Nephron (organoid): Measurements from ENCODE around the gene RDH11.

Experiments
- H3K27ac Mint-ChIP-seq, 3 experiments: 2 replicates each; pipeline ENCODE4 v1.8.0; 2020; ENCODE audit warnings: mixed read lengths in 3 of 3, mild to moderate bottlenecking in 2 of 3, moderate library complexity in 1 of 3
- H3K27me3 Mint-ChIP-seq: 2 replicates; pipeline ENCODE4 v1.8.0; 2021; ENCODE audit warnings: low read depth, mild to moderate bottlenecking, moderate library complexity, mixed read lengths
- H3K36me3 Mint-ChIP-seq: 2 replicates; pipeline ENCODE4 v1.8.0; 2020; ENCODE audit warnings: low read depth, mixed read lengths
- H3K4me1 Mint-ChIP-seq: 2 replicates; pipeline ENCODE4 v1.8.0; 2020; ENCODE audit warnings: mixed read lengths
- H3K4me3 Mint-ChIP-seq, 3 experiments: 2 replicates each; pipeline ENCODE4 v1.8.0; 2020; ENCODE audit warnings: mild to moderate bottlenecking in 3 of 3, mixed read lengths in 3 of 3, moderate library complexity in 2 of 3
- H3K9me3 Mint-ChIP-seq: 2 replicates; pipeline ENCODE4 v1.8.0; 2020; ENCODE audit warnings: mixed read lengths
- TF ChIP-seq, protein P1 (sequence below), 3 experiments: fragments of 200-600 bp; sonication (generic); IDR thresholded peaks; one replicate each; pipeline ENCODE4 v1.5.0; 2021; ENCODE audit warnings: antibody characterized with exemption in 3 of 3; ENCODE audit not compliant: unreplicated experiment in 3 of 3

The RDH11 gene

GRCh38 chr14:67650694-67651093 lies 44.9 kb downstream of the RDH11 start:
- Mint-ChIP-seq H3K4me1 (peaks cover 6% of the 10 kb centered on the region), H3K36me3 (peaks cover 62% of the 10 kb centered on the region), H3K27ac (no peak overlapping the region), H3K4me3 (no peak overlapping the region), H3K9me3 (no peaks in the 10 kb centered on the region), H3K27me3 (no peaks in the 10 kb centered on the region)
- TF ChIP-seq, protein P1, sequence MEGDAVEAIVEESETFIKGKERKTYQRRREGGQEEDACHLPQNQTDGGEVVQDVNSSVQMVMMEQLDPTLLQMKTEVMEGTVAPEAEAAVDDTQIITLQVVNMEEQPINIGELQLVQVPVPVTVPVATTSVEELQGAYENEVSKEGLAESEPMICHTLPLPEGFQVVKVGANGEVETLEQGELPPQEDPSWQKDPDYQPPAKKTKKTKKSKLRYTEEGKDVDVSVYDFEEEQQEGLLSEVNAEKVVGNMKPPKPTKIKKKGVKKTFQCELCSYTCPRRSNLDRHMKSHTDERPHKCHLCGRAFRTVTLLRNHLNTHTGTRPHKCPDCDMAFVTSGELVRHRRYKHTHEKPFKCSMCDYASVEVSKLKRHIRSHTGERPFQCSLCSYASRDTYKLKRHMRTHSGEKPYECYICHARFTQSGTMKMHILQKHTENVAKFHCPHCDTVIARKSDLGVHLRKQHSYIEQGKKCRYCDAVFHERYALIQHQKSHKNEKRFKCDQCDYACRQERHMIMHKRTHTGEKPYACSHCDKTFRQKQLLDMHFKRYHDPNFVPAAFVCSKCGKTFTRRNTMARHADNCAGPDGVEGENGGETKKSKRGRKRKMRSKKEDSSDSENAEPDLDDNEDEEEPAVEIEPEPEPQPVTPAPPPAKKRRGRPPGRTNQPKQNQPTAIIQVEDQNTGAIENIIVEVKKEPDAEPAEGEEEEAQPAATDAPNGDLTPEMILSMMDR (IDR thresholded peaks at IDR 0.05; ENCODE audit: unreplicated experiment in 3 of 3), result no peak

- Mint-ChIP-seq H3K4me3 (no peak overlapping the region), H3K36me3 (peaks cover 65% of the 10 kb centered on the region), H3K9me3 (no peaks in the 10 kb centered on the region), H3K27me3 (no peaks in the 10 kb centered on the region), H3K4me1 (peaks cover 6% of the 10 kb centered on the region), H3K27ac (no peak overlapping the region)
- TF ChIP-seq, protein P1 (IDR thresholded peaks at IDR 0.05; ENCODE audit: unreplicated experiment in 3 of 3), result no peak
These were observed 45.4 kb downstream of the RDH11 start for GRCh38 chr14:67650151-67650550.

GRCh38 chr14:67646131-67646530 lies 49.4 kb downstream of the RDH11 start:
- Mint-ChIP-seq H3K36me3 (peaks cover 52% of the 10 kb centered on the region), H3K27ac (peak overlapping the region in 2 of 3 experiments; percentile 16 to 78), H3K4me1 (no peaks in the 10 kb centered on the region), H3K4me3 (no peak overlapping the region), H3K27me3 (no peaks in the 10 kb centered on the region), H3K9me3 (no peaks in the 10 kb centered on the region)
- TF ChIP-seq, protein P1 (IDR thresholded peaks at IDR 0.05; ENCODE audit: unreplicated experiment in 3 of 3), result no peak

GRCh38 chr14:67645414-67645813 lies 50.1 kb downstream of the RDH11 start:
- peaks cover 45% of the 10 kb centered on the region for H3K36me3 Mint-ChIP-seq
- H3K9me3 Mint-ChIP-seq, result no peaks in the 10 kb centered on the region
- H3K27ac Mint-ChIP-seq, result no peak overlapping the region
- H3K27me3 Mint-ChIP-seq, result no peaks in the 10 kb centered on the region
- no peaks in the 10 kb centered on the region for H3K4me1 Mint-ChIP-seq
- TF ChIP-seq, protein P1 (IDR thresholded peaks at IDR 0.05; ENCODE audit: unreplicated experiment in 3 of 3), result no peak
- H3K4me3 Mint-ChIP-seq, result no peak overlapping the region

- no peaks in the 10 kb centered on the region for H3K4me1 Mint-ChIP-seq
- no peaks in the 10 kb centered on the region for H3K27me3 Mint-ChIP-seq
- no peak overlapping the region for H3K4me3 Mint-ChIP-seq
- no peaks in the 10 kb centered on the region for H3K9me3 Mint-ChIP-seq
- H3K36me3 Mint-ChIP-seq, result peaks cover 36% of the 10 kb centered on the region
- TF ChIP-seq, protein P1 (IDR thresholded peaks at IDR 0.05; ENCODE audit: unreplicated experiment in 3 of 3), result no peak
- H3K27ac Mint-ChIP-seq, result no peak overlapping the region
These were observed 51.1 kb downstream of the RDH11 start for GRCh38 chr14:67644428-67644827.

- Mint-ChIP-seq H3K4me3 (no peak overlapping the region), H3K27ac (no peak overlapping the region), H3K9me3 (no peaks in the 10 kb centered on the region), H3K4me1 (no peaks in the 10 kb centered on the region), H3K27me3 (no peaks in the 10 kb centered on the region), H3K36me3 (peaks cover 31% of the 10 kb centered on the region)
- TF ChIP-seq, protein P1 (IDR thresholded peaks at IDR 0.05; ENCODE audit: unreplicated experiment in 3 of 3), result no peak
These were observed 51.9 kb downstream of the RDH11 start for GRCh38 chr14:67643713-67644112.
